Smooth muscle cell (in vitro differentiated cells): ENCODE measurements around the gene MSMO1. TPM values are rescaled to one million over a fixed set of nuclear protein-coding genes. Genes with fewer than 3 reads are reported as not detected.

ENCODE experiments used
- DNase-seq: peaks from one replicate; lab custom pipeline; 2025; ENCODE audit not compliant: unreplicated experiment; lab: John Stamatoyannopoulos, UW
- H2AFZ ChIP-seq: fragments of 200-600 bp; sonication (generic); 2 replicates; pipeline ENCODE4 v1.6.0; 2016; ENCODE audit warnings: antibody characterized with exemption, low read depth, mild to moderate bottlenecking
- H3F3A ChIP-seq: fragments of 200-600 bp; sonication (generic); 2 replicates; pipeline ENCODE4 v1.6.0; 2017; ENCODE audit warnings: antibody characterized with exemption, low read depth
- H3K27ac ChIP-seq: fragments of 200-600 bp; sonication (generic); 2 replicates; pipeline ENCODE4 v1.5.1; 2016; ENCODE audit warnings: low read depth, mild to moderate bottlenecking
- H3K27me3 ChIP-seq: fragments of 200-600 bp; sonication (generic); 2 replicates; pipeline ENCODE4 v1.6.1; 2016; ENCODE audit warnings: low read depth, mild to moderate bottlenecking
- H3K36me3 ChIP-seq: fragments of 200-600 bp; sonication (generic); 2 replicates; pipeline ENCODE4 v1.5.1; 2016; ENCODE audit warnings: low read depth
- H3K4me1 ChIP-seq: fragments of 200-600 bp; sonication (generic); 2 replicates; pipeline ENCODE4 v1.5.1; 2016; ENCODE audit warnings: low read depth
- H3K4me2 ChIP-seq: fragments of 200-600 bp; sonication (generic); 2 replicates; pipeline ENCODE4 v1.6.0; 2016; ENCODE audit warnings: mild to moderate bottlenecking
- H3K4me3 ChIP-seq: fragments of 200-600 bp; sonication (generic); 2 replicates; pipeline ENCODE4 v1.5.1; 2016; ENCODE audit warnings: mild to moderate bottlenecking
- H3K79me2 ChIP-seq: fragments of 200-600 bp; sonication (generic); 2 replicates; pipeline ENCODE4 v1.6.0; 2016; ENCODE audit warnings: low read depth, mild to moderate bottlenecking
- H3K9ac ChIP-seq: fragments of 200-600 bp; sonication (generic); 2 replicates; pipeline ENCODE4 v1.6.0; 2016; ENCODE audit warnings: low read depth
- H3K9me3 ChIP-seq: fragments of 200-600 bp; sonication (generic); replicated peaks from 2 replicates; pipeline ENCODE4 v1.5.1; 2016; ENCODE audit warnings: low read depth
- H4K20me1 ChIP-seq: fragments of 200-600 bp; sonication (generic); 2 replicates; pipeline ENCODE4 v1.6.0; 2016; ENCODE audit warnings: low read depth
- CTCF ChIP-seq: fragments of 200-600 bp; sonication (generic); IDR thresholded peaks from 2 replicates; pipeline ENCODE4 v1.5.1; 2017; ENCODE audit warnings: borderline replicate concordance, mild to moderate bottlenecking, antibody characterized with exemption; ENCODE audit not compliant: insufficient read depth, poor library complexity, severe bottlenecking
- WGBS: methylation state at CpG from one replicate; pipeline ENCODE4 v1.1.7; 2016; ENCODE audit warnings: low lambda C conversion rate; 5-methylcytosine and 5-hydroxymethylcytosine counted together
- polyA plus RNA-seq: library from polyadenylated mRNA; unstranded; fragments of >200 nt; fragmentation: Nextera tagmentation; extraction: Ambion mirVana; gene quantifications from 2 replicates; pipeline ENCODE4 v1.2.1, GENCODE V29; 2016
- total RNA-seq: library from RNA; depleted of rRNA; stranded (reverse); fragments of >200 nt; gene quantifications from 2 replicates; pipeline ENCODE4 v1.2.3, GENCODE V29; 2014

Gene MSMO1
- total and polyA plus RNA-seq, 2 experiments from 2014 or later: 214 to 218 TPM

GRCh38 chr4:165312506-165312905 is 15.0 kb upstream of the MSMO1 start:
- Histone ChIP-seq H3K9me3 (no peaks in the 10 kb centered on the region), H3K27ac (no peak overlapping the region), H4K20me1 (no peaks in the 10 kb centered on the region), H3K9ac (no peak overlapping the region), H3K36me3 (no peaks in the 10 kb centered on the region), H3K4me3 (no peak overlapping the region), H3F3A (no peaks in the 10 kb centered on the region), H3K79me2 (no peaks in the 10 kb centered on the region), H3K4me2 (no peak overlapping the region), H3K4me1 (no peaks in the 10 kb centered on the region), H3K27me3 (no peaks in the 10 kb centered on the region), H2AFZ (no peak overlapping the region)
- DNase-seq: no peak
- no peak for TF ChIP-seq CTCF
- WGBS: 64% methylated on average over 2 of the region's 2 CpGs

- Histone ChIP-seq H3K4me3 (no peak overlapping the region), H3K36me3 (no peaks in the 10 kb centered on the region), H3K27ac (no peak overlapping the region), H3K27me3 (no peaks in the 10 kb centered on the region), H3K4me1 (no peaks in the 10 kb centered on the region), H3K79me2 (no peaks in the 10 kb centered on the region), H4K20me1 (no peaks in the 10 kb centered on the region), H3K4me2 (no peak overlapping the region), H3K9ac (no peak overlapping the region), H2AFZ (no peak overlapping the region), H3K9me3 (no peaks in the 10 kb centered on the region), H3F3A (no peaks in the 10 kb centered on the region)
- no peak for DNase-seq
- no peak for TF ChIP-seq CTCF
- 94% methylated on average over 5 of the region's 5 CpGs for WGBS
Observed at GRCh38 chr4:165319030-165319429, 8.4 kb upstream of the MSMO1 start.

- no peaks in the 10 kb centered on the region for H3K4me1 ChIP-seq
- H3K36me3 ChIP-seq: no peaks in the 10 kb centered on the region
- 76% methylated on average over 5 of the region's 5 CpGs for WGBS
Observed at GRCh38 chr4:165319509-165319908, 8.0 kb upstream of the MSMO1 start.

More at GRCh38 chr4:165319509-165319908, 8.0 kb upstream of the MSMO1 start:
- H3K9me3 ChIP-seq: no peaks in the 10 kb centered on the region
- H3K27me3 ChIP-seq: no peaks in the 10 kb centered on the region
- H3K4me3 ChIP-seq: no peak overlapping the region
- no peak overlapping the region for H2AFZ ChIP-seq
- no peaks in the 10 kb centered on the region for H3K79me2 ChIP-seq
- DNase-seq: no peak
- no peaks in the 10 kb centered on the region for H3F3A ChIP-seq
- H3K4me2 ChIP-seq: no peak overlapping the region
- H4K20me1 ChIP-seq: no peaks in the 10 kb centered on the region
- no peak overlapping the region for H3K9ac ChIP-seq
- H3K27ac ChIP-seq: no peak overlapping the region
- TF ChIP-seq CTCF: no peak
